ENCODE measurements around the gene KMO.

- TF ChIP-seq CTCF (IDR thresholded peaks at IDR 0.05) = no peak
- TF ChIP-seq ZFX (IDR thresholded peaks at IDR 0.05; ENCODE audit: borderline replicate concordance) = no peak
Measured at GRCh38 chr1:241542199-241542907, 10.2 kb downstream of the KMO start.

Measured in 22Rv1 (cell line).